ENCODE measurements around the gene CGB7. TPM values are rescaled to one million over a fixed set of nuclear protein-coding genes. Genes with fewer than 3 reads are reported as not detected.

The CGB7 gene
- total and polyA plus RNA-seq, 9 of the 15 experiments (the other 6 are each of a cell fraction or from before 2014, with no cell fraction given), result not detected

GRCh38 chr19:49017666-49018351 is 39.7 kb downstream of the CGB7 start (continued):
- TF ChIP-seq ZNF282 (CRISPR knock-in tag; IDR thresholded peaks at IDR 0.05), result no peak
- TF ChIP-seq MAFG (tag; conservative IDR thresholded peaks at IDR 0.05), result no peak
- no peak for TF ChIP-seq CSDE1 (IDR thresholded peaks at IDR 0.05)
- no peak for TF ChIP-seq TSHZ1 (CRISPR knock-in tag; IDR thresholded peaks at IDR 0.05)
- TF ChIP-seq CREB1 (IDR thresholded peaks at IDR 0.05), result peak; percentile 77
- TF ChIP-seq CREB1 (CRISPR knock-in tag; IDR thresholded peaks at IDR 0.05), result peak; percentile 57; the same call in 1 of the 2 replicates
- no peak for TF ChIP-seq ZBTB17 (CRISPR knock-in tag; IDR thresholded peaks at IDR 0.05)
- TF ChIP-seq TEAD1 (CRISPR knock-in tag; IDR thresholded peaks at IDR 0.05), result peak in 1 of 2 experiments; percentile 73; a peak in 1 of 4 replicates
- no peak for TF ChIP-seq GTF2F1 (IDR thresholded peaks at IDR 0.05; ENCODE audit: low read depth, low read length)
- TF ChIP-seq ZNF280A (IDR thresholded peaks at IDR 0.05; ENCODE audit: low read depth, partially characterized antibody), result no peak
- TF ChIP-seq MCM7 (IDR thresholded peaks at IDR 0.05), result no peak
- no peak for TF ChIP-seq ZC3H8 (IDR thresholded peaks at IDR 0.05)
- no peak for TF ChIP-seq PHB2 (IDR thresholded peaks at IDR 0.05; ENCODE audit: low read depth)
- TF ChIP-seq RFX7 (CRISPR knock-in tag; IDR thresholded peaks at IDR 0.05), result no peak
- TF ChIP-seq KDM2B (CRISPR knock-in tag; IDR thresholded peaks at IDR 0.05), result no peak
- TF ChIP-seq KLF6 (CRISPR knock-in tag; IDR thresholded peaks at IDR 0.05; ENCODE audit: borderline replicate concordance), result no peak
- no peak for TF ChIP-seq HDAC6 (IDR thresholded peaks at IDR 0.05; ENCODE audit: low read depth, low read length)
- TF ChIP-seq YY1 (IDR thresholded peaks at IDR 0.05; ENCODE audit: borderline replicate concordance in 1 of 3, control insufficient read depth in 1 of 3, extremely low read depth in 1 of 3, insufficient read depth in 3 of 3, insufficient read length in 1 of 3, insufficient replicate concordance in 2 of 3, low read depth in 1 of 3, low read length in 2 of 3), result peak in 1 of 3 experiments; percentile 18
- TF ChIP-seq HES1 (IDR thresholded peaks at IDR 0.05; ENCODE audit: low read depth), result no peak
- no peak for TF ChIP-seq POLR3A (IDR thresholded peaks at IDR 0.05; ENCODE audit: borderline replicate concordance, extremely low read depth, insufficient read depth, insufficient read length)
- TF ChIP-seq ZC3H4 (CRISPR knock-in tag; IDR thresholded peaks at IDR 0.05; ENCODE audit: borderline replicate concordance), result no peak
- no peak for TF ChIP-seq HDAC8 (tag; IDR thresholded peaks at IDR 0.05)
- no peak for TF ChIP-seq TAL1 (IDR thresholded peaks at IDR 0.05)
- TF ChIP-seq ZSCAN29 (IDR thresholded peaks at IDR 0.05), result no peak
- TF ChIP-seq KLF13 (tag; IDR thresholded peaks at IDR 0.05; ENCODE audit: borderline replicate concordance, low read depth), result no peak
